Neuronal stem cell (in vitro differentiated cells): Measurements from ENCODE around the gene FMO3. TPM values are rescaled to one million over a fixed set of nuclear protein-coding genes. Genes with fewer than 3 reads are reported as not detected.

Experiments
- DNase-seq: peaks from one replicate; pipeline ENCODE4 v3.0.0-alpha.2; 2013; ENCODE audit warnings: low spot score
- H2AFZ ChIP-seq: one replicate; pipeline ENCODE4 v1.6.1; 2013; ENCODE audit warnings: mild to moderate bottlenecking, low read length, inconsistent platforms
- H2AK5ac ChIP-seq: 2 replicates; pipeline ENCODE4 v1.6.1; 2013; ENCODE audit warnings: low read depth, mild to moderate bottlenecking, inconsistent platforms, low read length, moderate library complexity, mixed read lengths
- H2BK120ac ChIP-seq: 2 replicates; pipeline ENCODE4 v1.6.1; 2013; ENCODE audit warnings: low read depth, mild to moderate bottlenecking, inconsistent platforms, low read length, moderate library complexity, mixed read lengths
- H2BK12ac ChIP-seq: one replicate; pipeline ENCODE4 v1.6.1; 2013; ENCODE audit warnings: low read length, inconsistent platforms
- H2BK15ac ChIP-seq: 2 replicates; pipeline ENCODE4 v1.6.1; 2013; ENCODE audit warnings: mild to moderate bottlenecking, low read length, inconsistent platforms, mixed read lengths
- H2BK5ac ChIP-seq: one replicate; pipeline ENCODE4 v1.6.1; 2013; ENCODE audit warnings: inconsistent platforms, mild to moderate bottlenecking, low read length, moderate library complexity
- H3K14ac ChIP-seq: one replicate; pipeline ENCODE4 v1.6.1; 2013; ENCODE audit warnings: low read length, inconsistent platforms
- H3K18ac ChIP-seq: 2 replicates; pipeline ENCODE4 v1.6.1; 2013; ENCODE audit warnings: low read length, inconsistent platforms
- H3K23ac ChIP-seq: 2 replicates; pipeline ENCODE4 v1.6.1; 2013; ENCODE audit warnings: low read depth, mild to moderate bottlenecking, mixed read lengths, low read length, inconsistent platforms; ENCODE audit not compliant: poor library complexity
- H3K27ac ChIP-seq: replicated peaks from 3 replicates; pipeline ENCODE4 v1.5.1; 2013; ENCODE audit warnings: low read length, inconsistent platforms
- H3K27me3 ChIP-seq, 3 experiments: 2 replicates each; pipeline ENCODE4 v1.6.1; 2013; ENCODE audit warnings: low read length in 3 of 3, mild to moderate bottlenecking in 2 of 3, inconsistent platforms in 1 of 3, low read depth in 1 of 3, mixed read lengths in 1 of 3, moderate library complexity in 1 of 3; ENCODE audit not compliant: control insufficient read depth in 3 of 3, insufficient read depth in 3 of 3
- H3K36me3 ChIP-seq, 2 donors: replicated peaks in 1 of 2; 2 replicates each; pipeline ENCODE4 v1.6.1; 2013; ENCODE audit warnings: low read length in 2 of 2; ENCODE audit not compliant: control insufficient read depth in 2 of 2, insufficient read depth in 2 of 2
- H3K4ac ChIP-seq: 2 replicates; pipeline ENCODE4 v1.6.1; 2013; ENCODE audit warnings: inconsistent platforms, mild to moderate bottlenecking, low read length, moderate library complexity
- H3K4me1 ChIP-seq, 2 donors: 1 replicate in 1 of 2; 2 replicates in 1 of 2; pipeline ENCODE4 v1.6.1; 2013; ENCODE audit warnings: low read length in 2 of 2, low read depth in 1 of 2; ENCODE audit not compliant: control insufficient read depth in 2 of 2, insufficient read depth in 1 of 2
- H3K4me2 ChIP-seq: one replicate; pipeline ENCODE4 v1.6.1; 2013; ENCODE audit warnings: mild to moderate bottlenecking, low read length, inconsistent platforms; ENCODE audit not compliant: insufficient read depth, poor library complexity, severe bottlenecking
- H3K4me3 ChIP-seq, 2 donors: 2 replicates each; pipeline ENCODE4 v1.5.1; 2013; ENCODE audit warnings: low read length in 2 of 2, mild to moderate bottlenecking in 2 of 2, inconsistent platforms in 1 of 2, moderate library complexity in 1 of 2
- H3K79me1 ChIP-seq: one replicate; pipeline ENCODE4 v1.6.1; 2013; ENCODE audit warnings: low read depth, mild to moderate bottlenecking, inconsistent platforms, low read length, moderate library complexity
- H3K9ac ChIP-seq: one replicate; pipeline ENCODE4 v1.6.1; 2013; ENCODE audit warnings: mild to moderate bottlenecking, low read depth, low read length, inconsistent platforms; ENCODE audit not compliant: poor library complexity
- H3K9me3 ChIP-seq, 2 donors: replicated peaks in 1 of 2; 2 replicates each; pipeline versions ENCODE3 to v1.6.1; 2013; ENCODE audit warnings: low read length in 2 of 2, mild to moderate bottlenecking in 2 of 2, inconsistent platforms in 1 of 2, low read depth in 1 of 2, mixed read lengths in 1 of 2, moderate library complexity in 1 of 2; ENCODE audit not compliant: control insufficient read depth in 2 of 2, insufficient read depth in 1 of 2
- H4K8ac ChIP-seq: one replicate; pipeline ENCODE4 v1.6.1; 2013; ENCODE audit warnings: low read depth, mild to moderate bottlenecking, inconsistent platforms, low read length, moderate library complexity
- H4K91ac ChIP-seq: one replicate; pipeline ENCODE4 v1.6.1; 2013; ENCODE audit warnings: low read length, low read depth, mild to moderate bottlenecking, inconsistent platforms; ENCODE audit not compliant: poor library complexity
- WGBS, 2 donors: extraction: QIAGEN DNeasy Blood & Tissue Kit; methylation state at CpG; one replicate each; pipeline ENCODE4 v1.1.7; 2013; ENCODE audit warnings: missing lambda C conversion rate in 2 of 2, mixed read lengths in 1 of 2; ENCODE audit not compliant: insufficient read length in 2 of 2, insufficient replicate concordance in 1 of 2; ENCODE audit errors: extremely low coverage in 2 of 2; 5-methylcytosine and 5-hydroxymethylcytosine counted together
- polyA plus RNA-seq, 2 experiments: library from polyadenylated mRNA; stranded (reverse); fragments of 200-250 nt; gene quantifications; one replicate each; pipeline ENCODE4 v1.2.3, GENCODE V29; 2013

Gene FMO3
- polyA plus RNA-seq (2013, experiment 1 of 2): not detected
- polyA plus RNA-seq (2013, experiment 2 of 2): not detected

DNA sequence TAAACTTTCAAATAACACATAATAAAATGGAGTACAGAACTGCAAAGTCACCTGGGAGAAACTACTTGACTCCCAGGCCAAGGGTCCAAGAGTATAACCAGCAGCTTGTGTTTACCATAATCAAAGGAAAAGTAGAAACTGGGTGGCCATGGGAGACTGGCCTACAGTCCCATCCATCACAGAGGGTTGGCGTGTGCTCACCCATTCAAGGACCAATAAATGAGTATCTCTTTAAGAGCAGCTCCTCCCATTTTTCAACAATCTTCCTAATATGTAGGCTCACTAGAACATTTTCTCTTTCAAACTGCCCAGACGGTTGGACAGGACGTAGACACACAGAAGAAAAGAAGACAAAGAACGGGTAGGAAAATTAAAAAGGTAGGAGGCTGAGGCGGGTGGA lies at the start of gene FMO3:
Gene FMO3, plus strand, starts transcription at position 302 of the 400 bp plus-strand sequence. CDS start 1,754 bp downstream, outside the sequence.
- H2BK12ac ChIP-seq: no peak within 1 kb of the TSS
- H3K27me3 ChIP-seq: no peaks in the 10 kb centered on the region
- H2AFZ ChIP-seq: no peak within 1 kb of the TSS
- H3K36me3 ChIP-seq: no peaks in the 10 kb centered on the region
- DNase-seq: no peak
- no peak within 1 kb of the TSS for H3K4ac ChIP-seq
- H4K91ac ChIP-seq: no peak within 1 kb of the TSS
- H2BK120ac ChIP-seq: no peak within 1 kb of the TSS
- H3K4me1 ChIP-seq: no peaks in the 10 kb centered on the region
- no peak within 1 kb of the TSS for H2AK5ac ChIP-seq
- no peak within 1 kb of the TSS for H3K18ac ChIP-seq
- no peak within 1 kb of the TSS for H3K27ac ChIP-seq
- no peak within 1 kb of the TSS for H3K14ac ChIP-seq
- no peak within 1 kb of the TSS for H2BK15ac ChIP-seq
- H2BK5ac ChIP-seq: no peak within 1 kb of the TSS
- H3K9me3 ChIP-seq: no peaks in the 10 kb centered on the region
- H4K8ac ChIP-seq: no peak within 1 kb of the TSS
- no peak within 1 kb of the TSS for H3K23ac ChIP-seq
- no peaks in the 10 kb centered on the region for H3K79me1 ChIP-seq
- WGBS, 2 donors: no CpG with 5 or more reads among the region's 5 CpGs
- no peak within 1 kb of the TSS for H3K4me3 ChIP-seq
- no peak within 1 kb of the TSS for H3K9ac ChIP-seq
- H3K4me2 ChIP-seq: no peak within 1 kb of the TSS

GRCh38 chr1:171048014-171048413 lies 42.7 kb upstream of the FMO3 start:
- Histone ChIP-seq H3K14ac (no peak overlapping the region), H3K4me3 (no peak overlapping the region), H2BK12ac (no peak overlapping the region), H2AFZ (no peak overlapping the region), H4K91ac (no peak overlapping the region), H3K4ac (no peak overlapping the region), H3K9me3 (no peaks in the 10 kb centered on the region), H3K27me3 (no peaks in the 10 kb centered on the region), H4K8ac (no peak overlapping the region), H2BK15ac (no peak overlapping the region), H3K18ac (no peak overlapping the region), H3K9ac (no peak overlapping the region), H2AK5ac (no peak overlapping the region), H3K4me2 (no peak overlapping the region), H3K36me3 (no peaks in the 10 kb centered on the region), H3K79me1 (no peaks in the 10 kb centered on the region), H3K23ac (no peak overlapping the region), H2BK5ac (no peak overlapping the region), H3K4me1 (no peaks in the 10 kb centered on the region), H2BK120ac (no peak overlapping the region), H3K27ac (no peak overlapping the region)
- DNase-seq: no peak
- no CpG with 5 or more reads among the region's 2 CpGs for WGBS, 2 donors

DNA sequence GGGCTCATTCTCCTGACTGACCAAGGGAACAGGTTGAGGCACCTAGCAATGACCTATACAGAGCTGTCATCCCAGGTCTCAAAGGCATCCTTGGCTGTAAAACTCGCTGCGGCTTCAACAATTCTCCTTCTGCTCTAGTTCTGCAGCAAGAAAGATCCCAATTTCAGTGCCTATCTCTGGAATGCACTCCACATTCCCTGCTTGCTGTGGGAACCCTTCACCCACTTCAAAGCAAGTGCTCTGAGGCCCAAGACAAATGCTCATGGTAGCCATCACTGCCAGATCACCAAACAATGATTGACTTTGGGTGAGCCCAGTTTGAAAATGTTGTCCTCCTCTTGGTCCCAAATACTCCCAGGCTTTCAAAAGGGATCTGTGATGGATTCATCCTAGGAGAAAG lies 37.7 kb upstream of the FMO3 start:
- Histone ChIP-seq H3K4ac (no peak overlapping the region), H3K36me3 (no peaks in the 10 kb centered on the region), H2BK12ac (no peak overlapping the region), H3K27me3 (no peaks in the 10 kb centered on the region), H2BK120ac (no peak overlapping the region), H2BK15ac (no peak overlapping the region), H3K9ac (no peak overlapping the region), H2BK5ac (no peak overlapping the region), H3K79me1 (no peaks in the 10 kb centered on the region), H3K18ac (no peak overlapping the region), H4K91ac (no peak overlapping the region), H2AFZ (no peak overlapping the region), H3K4me1 (no peaks in the 10 kb centered on the region), H3K4me3 (no peak overlapping the region), H3K23ac (no peak overlapping the region), H3K9me3 (no peaks in the 10 kb centered on the region), H2AK5ac (no peak overlapping the region), H3K14ac (no peak overlapping the region), H3K4me2 (no peak overlapping the region), H3K27ac (no peak overlapping the region), H4K8ac (no peak overlapping the region)
- no CpG with 5 or more reads among the region's 2 CpGs for WGBS, 2 donors
- DNase-seq: no peak

- Histone ChIP-seq H2AFZ (no peak overlapping the region), H4K8ac (no peak overlapping the region), H3K18ac (no peak overlapping the region), H2BK15ac (no peak overlapping the region), H2BK5ac (no peak overlapping the region), H3K4me1 (no peaks in the 10 kb centered on the region), H3K4me2 (no peak overlapping the region), H3K14ac (peak overlapping the region; percentile 47), H3K9ac (peak overlapping the region; percentile 10), H2AK5ac (no peak overlapping the region), H3K23ac (no peak overlapping the region), H3K27me3 (no peaks in the 10 kb centered on the region), H2BK120ac (no peak overlapping the region), H3K9me3 (no peaks in the 10 kb centered on the region), H4K91ac (no peak overlapping the region), H3K4ac (no peak overlapping the region), H3K4me3 (no peak overlapping the region), H3K36me3 (no peaks in the 10 kb centered on the region), H3K27ac (no peak overlapping the region), H2BK12ac (no peak overlapping the region), H3K79me1 (no peaks in the 10 kb centered on the region)
- no CpG with 5 or more reads among the region's 3 CpGs for WGBS, 2 donors
- DNase-seq: no peak
These were observed 34.6 kb upstream of the FMO3 start for GRCh38 chr1:171055966-171056643.
